ENCODE results near the gene BMPR1A. TPM values are rescaled to one million over a fixed set of nuclear protein-coding genes. Genes with fewer than 3 reads are reported as not detected.

The BMPR1A gene
- total and polyA plus RNA-seq, 9 of the 15 experiments (the other 6 are each of a cell fraction or from before 2014, with no cell fraction given) = 1.6 to 17.5 (median 9.1) TPM

DNA sequence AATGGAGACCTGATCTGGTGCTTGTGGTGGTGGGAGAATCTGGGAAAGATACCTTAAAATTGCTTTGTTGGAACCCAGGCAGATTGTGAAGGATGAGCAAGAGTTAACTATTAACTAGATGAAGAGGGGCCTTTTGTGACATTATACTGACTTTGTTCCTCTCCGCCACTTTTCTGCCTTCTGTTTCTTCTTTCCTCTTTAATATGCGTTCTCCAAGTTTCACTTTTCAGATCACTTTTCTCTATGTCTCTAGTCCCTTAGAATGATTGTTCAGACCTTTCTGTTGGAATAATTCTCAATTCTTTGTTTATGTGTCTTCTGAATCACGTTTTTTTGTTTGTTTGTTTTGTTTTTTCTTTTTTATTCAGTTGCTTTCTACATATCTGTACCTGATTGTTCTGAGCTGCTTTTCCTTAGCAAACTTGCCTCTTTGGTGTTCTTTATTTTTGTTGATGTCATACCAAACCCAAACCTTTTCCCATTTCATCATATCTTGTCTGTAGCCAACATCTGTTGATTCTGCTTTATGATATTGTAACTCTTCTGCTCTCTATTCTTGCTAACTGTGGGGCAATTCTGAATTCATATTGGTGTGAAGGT is 2.8 kb downstream of the BMPR1A start (continued):
- TF ChIP-seq CAMTA2 (CRISPR knock-in tag; conservative IDR thresholded peaks at IDR 0.05) = no peak
- TF ChIP-seq, protein P1, sequence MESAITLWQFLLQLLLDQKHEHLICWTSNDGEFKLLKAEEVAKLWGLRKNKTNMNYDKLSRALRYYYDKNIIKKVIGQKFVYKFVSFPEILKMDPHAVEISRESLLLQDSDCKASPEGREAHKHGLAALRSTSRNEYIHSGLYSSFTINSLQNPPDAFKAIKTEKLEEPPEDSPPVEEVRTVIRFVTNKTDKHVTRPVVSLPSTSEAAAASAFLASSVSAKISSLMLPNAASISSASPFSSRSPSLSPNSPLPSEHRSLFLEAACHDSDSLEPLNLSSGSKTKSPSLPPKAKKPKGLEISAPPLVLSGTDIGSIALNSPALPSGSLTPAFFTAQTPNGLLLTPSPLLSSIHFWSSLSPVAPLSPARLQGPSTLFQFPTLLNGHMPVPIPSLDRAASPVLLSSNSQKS (CRISPR knock-in tag; IDR thresholded peaks at IDR 0.05) = no peak
- TF ChIP-seq ATF1 (CRISPR knock-in tag; IDR thresholded peaks at IDR 0.05) = no peak
- TF ChIP-seq ATF1 (tag; IDR thresholded peaks at IDR 0.05) = peak; percentile 40
- TF ChIP-seq, protein P2, sequence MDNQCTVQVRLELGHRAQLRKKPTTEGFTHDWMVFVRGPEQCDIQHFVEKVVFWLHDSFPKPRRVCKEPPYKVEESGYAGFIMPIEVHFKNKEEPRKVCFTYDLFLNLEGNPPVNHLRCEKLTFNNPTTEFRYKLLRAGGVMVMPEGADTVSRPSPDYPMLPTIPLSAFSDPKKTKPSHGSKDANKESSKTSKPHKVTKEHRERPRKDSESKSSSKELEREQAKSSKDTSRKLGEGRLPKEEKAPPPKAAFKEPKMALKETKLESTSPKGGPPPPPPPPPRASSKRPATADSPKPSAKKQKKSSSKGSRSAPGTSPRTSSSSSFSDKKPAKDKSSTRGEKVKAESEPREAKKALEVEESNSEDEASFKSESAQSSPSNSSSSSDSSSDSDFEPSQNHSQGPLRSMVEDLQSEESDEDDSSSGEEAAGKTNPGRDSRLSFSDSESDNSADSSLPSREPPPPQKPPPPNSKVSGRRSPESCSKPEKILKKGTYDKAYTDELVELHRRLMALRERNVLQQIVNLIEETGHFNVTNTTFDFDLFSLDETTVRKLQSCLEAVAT (IDR thresholded peaks at IDR 0.05) = peak in 1 of 2 experiments; percentile 70; a peak in 2 of 4 replicates
- TF ChIP-seq POLR2A (conservative IDR thresholded peaks at IDR 0.05) = no peak
- peak; percentile 39 for TF ChIP-seq TAF9B (IDR thresholded peaks at IDR 0.05; ENCODE audit: partially characterized antibody)
- no peak for TF ChIP-seq GTF2A2 (tag; IDR thresholded peaks at IDR 0.05)
- TF ChIP-seq KAT7 (CRISPR knock-in tag; IDR thresholded peaks at IDR 0.05; ENCODE audit: borderline replicate concordance) = no peak
- TF ChIP-seq, protein P3, sequence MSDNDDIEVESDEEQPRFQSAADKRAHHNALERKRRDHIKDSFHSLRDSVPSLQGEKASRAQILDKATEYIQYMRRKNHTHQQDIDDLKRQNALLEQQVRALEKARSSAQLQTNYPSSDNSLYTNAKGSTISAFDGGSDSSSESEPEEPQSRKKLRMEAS (CRISPR knock-in tag; IDR thresholded peaks at IDR 0.05) = no peak
- no peak for TF ChIP-seq BRCA1 (IDR thresholded peaks at IDR 0.05)
- TF ChIP-seq BRCA1 (CRISPR knock-in tag; IDR thresholded peaks at IDR 0.05) = no peak
- TF ChIP-seq, protein P4, sequence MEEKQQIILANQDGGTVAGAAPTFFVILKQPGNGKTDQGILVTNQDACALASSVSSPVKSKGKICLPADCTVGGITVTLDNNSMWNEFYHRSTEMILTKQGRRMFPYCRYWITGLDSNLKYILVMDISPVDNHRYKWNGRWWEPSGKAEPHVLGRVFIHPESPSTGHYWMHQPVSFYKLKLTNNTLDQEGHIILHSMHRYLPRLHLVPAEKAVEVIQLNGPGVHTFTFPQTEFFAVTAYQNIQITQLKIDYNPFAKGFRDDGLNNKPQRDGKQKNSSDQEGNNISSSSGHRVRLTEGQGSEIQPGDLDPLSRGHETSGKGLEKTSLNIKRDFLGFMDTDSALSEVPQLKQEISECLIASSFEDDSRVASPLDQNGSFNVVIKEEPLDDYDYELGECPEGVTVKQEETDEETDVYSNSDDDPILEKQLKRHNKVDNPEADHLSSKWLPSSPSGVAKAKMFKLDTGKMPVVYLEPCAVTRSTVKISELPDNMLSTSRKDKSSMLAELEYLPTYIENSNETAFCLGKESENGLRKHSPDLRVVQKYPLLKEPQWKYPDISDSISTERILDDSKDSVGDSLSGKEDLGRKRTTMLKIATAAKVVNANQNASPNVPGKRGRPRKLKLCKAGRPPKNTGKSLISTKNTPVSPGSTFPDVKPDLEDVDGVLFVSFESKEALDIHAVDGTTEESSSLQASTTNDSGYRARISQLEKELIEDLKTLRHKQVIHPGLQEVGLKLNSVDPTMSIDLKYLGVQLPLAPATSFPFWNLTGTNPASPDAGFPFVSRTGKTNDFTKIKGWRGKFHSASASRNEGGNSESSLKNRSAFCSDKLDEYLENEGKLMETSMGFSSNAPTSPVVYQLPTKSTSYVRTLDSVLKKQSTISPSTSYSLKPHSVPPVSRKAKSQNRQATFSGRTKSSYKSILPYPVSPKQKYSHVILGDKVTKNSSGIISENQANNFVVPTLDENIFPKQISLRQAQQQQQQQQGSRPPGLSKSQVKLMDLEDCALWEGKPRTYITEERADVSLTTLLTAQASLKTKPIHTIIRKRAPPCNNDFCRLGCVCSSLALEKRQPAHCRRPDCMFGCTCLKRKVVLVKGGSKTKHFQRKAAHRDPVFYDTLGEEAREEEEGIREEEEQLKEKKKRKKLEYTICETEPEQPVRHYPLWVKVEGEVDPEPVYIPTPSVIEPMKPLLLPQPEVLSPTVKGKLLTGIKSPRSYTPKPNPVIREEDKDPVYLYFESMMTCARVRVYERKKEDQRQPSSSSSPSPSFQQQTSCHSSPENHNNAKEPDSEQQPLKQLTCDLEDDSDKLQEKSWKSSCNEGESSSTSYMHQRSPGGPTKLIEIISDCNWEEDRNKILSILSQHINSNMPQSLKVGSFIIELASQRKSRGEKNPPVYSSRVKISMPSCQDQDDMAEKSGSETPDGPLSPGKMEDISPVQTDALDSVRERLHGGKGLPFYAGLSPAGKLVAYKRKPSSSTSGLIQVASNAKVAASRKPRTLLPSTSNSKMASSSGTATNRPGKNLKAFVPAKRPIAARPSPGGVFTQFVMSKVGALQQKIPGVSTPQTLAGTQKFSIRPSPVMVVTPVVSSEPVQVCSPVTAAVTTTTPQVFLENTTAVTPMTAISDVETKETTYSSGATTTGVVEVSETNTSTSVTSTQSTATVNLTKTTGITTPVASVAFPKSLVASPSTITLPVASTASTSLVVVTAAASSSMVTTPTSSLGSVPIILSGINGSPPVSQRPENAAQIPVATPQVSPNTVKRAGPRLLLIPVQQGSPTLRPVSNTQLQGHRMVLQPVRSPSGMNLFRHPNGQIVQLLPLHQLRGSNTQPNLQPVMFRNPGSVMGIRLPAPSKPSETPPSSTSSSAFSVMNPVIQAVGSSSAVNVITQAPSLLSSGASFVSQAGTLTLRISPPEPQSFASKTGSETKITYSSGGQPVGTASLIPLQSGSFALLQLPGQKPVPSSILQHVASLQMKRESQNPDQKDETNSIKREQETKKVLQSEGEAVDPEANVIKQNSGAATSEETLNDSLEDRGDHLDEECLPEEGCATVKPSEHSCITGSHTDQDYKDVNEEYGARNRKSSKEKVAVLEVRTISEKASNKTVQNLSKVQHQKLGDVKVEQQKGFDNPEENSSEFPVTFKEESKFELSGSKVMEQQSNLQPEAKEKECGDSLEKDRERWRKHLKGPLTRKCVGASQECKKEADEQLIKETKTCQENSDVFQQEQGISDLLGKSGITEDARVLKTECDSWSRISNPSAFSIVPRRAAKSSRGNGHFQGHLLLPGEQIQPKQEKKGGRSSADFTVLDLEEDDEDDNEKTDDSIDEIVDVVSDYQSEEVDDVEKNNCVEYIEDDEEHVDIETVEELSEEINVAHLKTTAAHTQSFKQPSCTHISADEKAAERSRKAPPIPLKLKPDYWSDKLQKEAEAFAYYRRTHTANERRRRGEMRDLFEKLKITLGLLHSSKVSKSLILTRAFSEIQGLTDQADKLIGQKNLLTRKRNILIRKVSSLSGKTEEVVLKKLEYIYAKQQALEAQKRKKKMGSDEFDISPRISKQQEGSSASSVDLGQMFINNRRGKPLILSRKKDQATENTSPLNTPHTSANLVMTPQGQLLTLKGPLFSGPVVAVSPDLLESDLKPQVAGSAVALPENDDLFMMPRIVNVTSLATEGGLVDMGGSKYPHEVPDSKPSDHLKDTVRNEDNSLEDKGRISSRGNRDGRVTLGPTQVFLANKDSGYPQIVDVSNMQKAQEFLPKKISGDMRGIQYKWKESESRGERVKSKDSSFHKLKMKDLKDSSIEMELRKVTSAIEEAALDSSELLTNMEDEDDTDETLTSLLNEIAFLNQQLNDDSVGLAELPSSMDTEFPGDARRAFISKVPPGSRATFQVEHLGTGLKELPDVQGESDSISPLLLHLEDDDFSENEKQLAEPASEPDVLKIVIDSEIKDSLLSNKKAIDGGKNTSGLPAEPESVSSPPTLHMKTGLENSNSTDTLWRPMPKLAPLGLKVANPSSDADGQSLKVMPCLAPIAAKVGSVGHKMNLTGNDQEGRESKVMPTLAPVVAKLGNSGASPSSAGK (IDR thresholded peaks at IDR 0.05) = peak; percentile 20; the same call in 1 of the 2 replicates
- no peak for TF ChIP-seq FOXA3 (CRISPR knock-in tag; conservative IDR thresholded peaks at IDR 0.05 in 1 of 2, IDR thresholded peaks at IDR 0.05 in 1 of 2)
- TF ChIP-seq ZNF408 (CRISPR knock-in tag; IDR thresholded peaks at IDR 0.05; ENCODE audit: low read depth) = no peak

Measured in K562 (cell line).